SK-N-SH (cell line): ENCODE results near the gene RAB30.

ENCODE experiments used
- CHD2 ChIP-seq: fragments of 150-350 bp; IDR thresholded peaks from 2 replicates; pipeline ENCODE4 v1.6.1; 2018; ENCODE audit warnings: low read length; ENCODE audit not compliant: partially characterized antibody
- EZH2phosphoT487 ChIP-seq: fragments of 200-600 bp; sonication (generic); IDR thresholded peaks from 2 replicates; pipeline ENCODE4 v1.6.1; 2017; ENCODE audit warnings: low read depth, mixed run types, mild to moderate bottlenecking, antibody characterized with exemption, moderate library complexity, borderline replicate concordance
- FOXJ3 ChIP-seq: sonication (generic); formaldehyde crosslinking; IDR thresholded peaks from 2 replicates; pipeline ENCODE4 v1.5.1; 2020; ENCODE audit warnings: mild to moderate bottlenecking, missing genetic modification reagents
- GABPA ChIP-seq: IDR thresholded peaks from 2 replicates; pipeline ENCODE4 v1.4.0; 2012; ENCODE audit warnings: low read depth, mild to moderate bottlenecking
- MXI1 ChIP-seq: IDR thresholded peaks from 2 replicates; pipeline ENCODE4 v1.6.1; 2012; ENCODE audit warnings: mild to moderate bottlenecking, low read depth, low read length, improper control_type of control experiment
- NFIC ChIP-seq: IDR thresholded peaks from 2 replicates; pipeline ENCODE4 v1.4.0; 2012; ENCODE audit warnings: borderline replicate concordance
- REST ChIP-seq: IDR thresholded peaks from 2 replicates; pipeline ENCODE4 v1.6.1; 2012; ENCODE audit warnings: mild to moderate bottlenecking, low read depth, low read length, moderate library complexity
- SIN3A ChIP-seq: IDR thresholded peaks from 2 replicates; pipeline ENCODE4 v1.6.1; 2012; ENCODE audit warnings: low read depth, mild to moderate bottlenecking, low read length, moderate library complexity, borderline replicate concordance
- TAF1 ChIP-seq: IDR thresholded peaks from 2 replicates; pipeline ENCODE4 v1.6.1; 2012; ENCODE audit warnings: low read depth, mild to moderate bottlenecking, low read length, moderate library complexity, borderline replicate concordance
- TEAD4 ChIP-seq: IDR thresholded peaks from 2 replicates; pipeline ENCODE4 v1.4.0; 2012; ENCODE audit warnings: mild to moderate bottlenecking, borderline replicate concordance; ENCODE audit not compliant: insufficient read depth
- YY1 ChIP-seq: IDR thresholded peaks from 2 replicates; pipeline ENCODE4 v1.4.0; 2012; ENCODE audit warnings: low read depth, mild to moderate bottlenecking
- TF ChIP-seq, protein P1 (sequence below): fragments of 200-600 bp; sonication (generic); IDR thresholded peaks from 2 replicates; pipeline ENCODE4 v1.6.1; 2017; ENCODE audit warnings: antibody characterized with exemption, mild to moderate bottlenecking, moderate library complexity
- TF ChIP-seq, protein P2 (sequence below): IDR thresholded peaks from 2 replicates; pipeline ENCODE4; 2012

- TF ChIP-seq, protein P1, sequence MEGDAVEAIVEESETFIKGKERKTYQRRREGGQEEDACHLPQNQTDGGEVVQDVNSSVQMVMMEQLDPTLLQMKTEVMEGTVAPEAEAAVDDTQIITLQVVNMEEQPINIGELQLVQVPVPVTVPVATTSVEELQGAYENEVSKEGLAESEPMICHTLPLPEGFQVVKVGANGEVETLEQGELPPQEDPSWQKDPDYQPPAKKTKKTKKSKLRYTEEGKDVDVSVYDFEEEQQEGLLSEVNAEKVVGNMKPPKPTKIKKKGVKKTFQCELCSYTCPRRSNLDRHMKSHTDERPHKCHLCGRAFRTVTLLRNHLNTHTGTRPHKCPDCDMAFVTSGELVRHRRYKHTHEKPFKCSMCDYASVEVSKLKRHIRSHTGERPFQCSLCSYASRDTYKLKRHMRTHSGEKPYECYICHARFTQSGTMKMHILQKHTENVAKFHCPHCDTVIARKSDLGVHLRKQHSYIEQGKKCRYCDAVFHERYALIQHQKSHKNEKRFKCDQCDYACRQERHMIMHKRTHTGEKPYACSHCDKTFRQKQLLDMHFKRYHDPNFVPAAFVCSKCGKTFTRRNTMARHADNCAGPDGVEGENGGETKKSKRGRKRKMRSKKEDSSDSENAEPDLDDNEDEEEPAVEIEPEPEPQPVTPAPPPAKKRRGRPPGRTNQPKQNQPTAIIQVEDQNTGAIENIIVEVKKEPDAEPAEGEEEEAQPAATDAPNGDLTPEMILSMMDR: no peak
- TF ChIP-seq MXI1: no peak
- no peak for TF ChIP-seq CHD2
- no peak for TF ChIP-seq YY1
- TF ChIP-seq SIN3A: no peak
- TF ChIP-seq EZH2phosphoT487: no peak
- no peak for TF ChIP-seq FOXJ3 (CRISPR knock-in tag)
- TF ChIP-seq NFIC: no peak
- TF ChIP-seq TEAD4: no peak
- TF ChIP-seq GABPA: no peak
- TF ChIP-seq, protein P2, sequence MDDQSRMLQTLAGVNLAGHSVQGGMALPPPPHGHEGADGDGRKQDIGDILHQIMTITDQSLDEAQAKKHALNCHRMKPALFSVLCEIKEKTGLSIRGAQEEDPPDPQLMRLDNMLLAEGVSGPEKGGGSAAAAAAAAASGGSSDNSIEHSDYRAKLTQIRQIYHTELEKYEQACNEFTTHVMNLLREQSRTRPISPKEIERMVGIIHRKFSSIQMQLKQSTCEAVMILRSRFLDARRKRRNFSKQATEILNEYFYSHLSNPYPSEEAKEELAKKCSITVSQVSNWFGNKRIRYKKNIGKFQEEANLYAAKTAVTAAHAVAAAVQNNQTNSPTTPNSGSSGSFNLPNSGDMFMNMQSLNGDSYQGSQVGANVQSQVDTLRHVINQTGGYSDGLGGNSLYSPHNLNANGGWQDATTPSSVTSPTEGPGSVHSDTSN: no peak
- TF ChIP-seq REST: no peak
- TF ChIP-seq TAF1: no peak
Observed at GRCh38 chr11:82975882-82976281, 95.8 kb downstream of the RAB30 start.
